ENCODE measurements around the gene EPHA4. TPM values are rescaled to one million over a fixed set of nuclear protein-coding genes. Genes with fewer than 3 reads are reported as not detected.

Gene EPHA4
- total RNA-seq, 3 donors from 2014 or later = 21.4 to 36.8 (median 21.9) TPM

DNA sequence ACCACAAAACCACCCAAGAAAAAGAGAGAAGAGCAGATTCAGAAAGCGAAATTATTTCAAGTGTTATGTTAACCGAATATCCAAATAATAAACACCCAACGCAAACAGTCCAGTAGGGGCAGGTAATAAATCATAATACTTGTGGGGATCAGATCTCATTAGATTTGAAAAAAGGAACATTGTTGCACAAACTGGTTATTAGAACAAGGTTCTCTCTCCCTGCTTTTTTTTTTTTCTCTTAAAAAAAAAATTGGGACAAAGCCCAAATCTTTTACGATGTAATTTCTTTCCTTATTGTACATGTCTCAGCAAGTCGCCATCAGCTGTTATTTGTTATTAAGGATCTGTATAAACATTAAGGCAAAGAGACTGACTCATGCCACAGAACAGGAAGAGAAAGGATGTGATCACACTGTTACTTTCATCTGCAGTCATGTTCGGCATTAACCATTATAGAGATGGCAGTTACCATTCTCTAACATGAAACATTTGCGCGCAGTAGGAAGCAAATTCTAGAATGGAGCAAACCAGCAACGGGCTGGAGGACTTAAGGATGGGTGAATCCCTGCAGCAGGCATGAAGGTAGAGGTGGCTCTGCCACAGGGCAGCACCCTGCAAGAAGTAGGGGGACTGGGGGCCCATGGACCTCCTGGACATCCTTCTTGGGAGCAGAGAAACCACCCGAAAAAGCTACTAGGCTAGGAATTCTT, 42.0 kb downstream of the EPHA4 start:
- intact Hi-C loops (cut with DNase I, micrococcal nuclease) = no loop called here
- H3K9me3 ChIP-seq = no peaks in the 10 kb centered on the region
- TF ChIP-seq, protein P1, sequence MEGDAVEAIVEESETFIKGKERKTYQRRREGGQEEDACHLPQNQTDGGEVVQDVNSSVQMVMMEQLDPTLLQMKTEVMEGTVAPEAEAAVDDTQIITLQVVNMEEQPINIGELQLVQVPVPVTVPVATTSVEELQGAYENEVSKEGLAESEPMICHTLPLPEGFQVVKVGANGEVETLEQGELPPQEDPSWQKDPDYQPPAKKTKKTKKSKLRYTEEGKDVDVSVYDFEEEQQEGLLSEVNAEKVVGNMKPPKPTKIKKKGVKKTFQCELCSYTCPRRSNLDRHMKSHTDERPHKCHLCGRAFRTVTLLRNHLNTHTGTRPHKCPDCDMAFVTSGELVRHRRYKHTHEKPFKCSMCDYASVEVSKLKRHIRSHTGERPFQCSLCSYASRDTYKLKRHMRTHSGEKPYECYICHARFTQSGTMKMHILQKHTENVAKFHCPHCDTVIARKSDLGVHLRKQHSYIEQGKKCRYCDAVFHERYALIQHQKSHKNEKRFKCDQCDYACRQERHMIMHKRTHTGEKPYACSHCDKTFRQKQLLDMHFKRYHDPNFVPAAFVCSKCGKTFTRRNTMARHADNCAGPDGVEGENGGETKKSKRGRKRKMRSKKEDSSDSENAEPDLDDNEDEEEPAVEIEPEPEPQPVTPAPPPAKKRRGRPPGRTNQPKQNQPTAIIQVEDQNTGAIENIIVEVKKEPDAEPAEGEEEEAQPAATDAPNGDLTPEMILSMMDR (IDR thresholded peaks at IDR 0.05) = no peak
- no peaks in the 10 kb centered on the region for H3K36me3 ChIP-seq (ENCODE audit: low read depth)
- no peak overlapping the region for H3K4me3 ChIP-seq
- peaks cover 43% of the 10 kb centered on the region for H3K4me1 ChIP-seq (ENCODE audit: low read depth)
- peak; percentile 58 for ATAC-seq
- DNase-seq = no peak

DNA sequence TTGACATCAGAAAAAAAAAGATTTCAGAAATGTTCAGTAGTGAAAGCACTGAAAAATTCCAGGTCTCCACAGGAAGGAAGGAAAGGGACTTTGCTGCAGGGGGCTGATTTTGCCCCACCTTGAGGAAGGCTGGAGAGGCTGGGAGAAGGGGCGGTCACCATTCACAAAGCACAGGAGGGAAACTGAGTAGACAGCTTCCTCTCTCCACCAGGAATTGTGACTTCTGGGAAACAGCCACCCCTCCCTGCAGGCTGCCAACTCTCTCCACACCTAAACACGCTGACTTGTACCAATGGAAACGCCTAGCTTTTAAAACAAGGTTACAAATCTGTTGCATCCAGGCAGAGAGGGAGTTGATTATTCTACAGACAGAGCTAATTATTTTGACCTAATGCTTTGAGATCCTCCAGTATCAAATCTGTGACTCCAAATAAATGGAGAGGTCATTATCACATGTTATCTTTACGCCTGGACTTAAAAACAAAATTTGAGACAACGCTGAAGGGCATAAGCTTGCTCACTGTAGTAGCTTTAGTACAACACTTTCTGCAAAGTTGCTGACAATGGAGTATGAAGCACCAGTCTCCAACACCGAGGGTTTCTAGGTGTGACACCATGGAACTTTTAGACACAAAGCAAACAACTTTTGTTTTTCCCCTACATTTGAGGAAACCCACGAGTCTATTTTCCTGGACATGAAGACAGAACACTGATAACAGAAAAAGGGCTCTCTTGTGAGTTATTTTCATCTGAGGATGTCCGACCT, 42.7 kb downstream of the EPHA4 start:
- H3K36me3 ChIP-seq (ENCODE audit: low read depth) = no peaks in the 10 kb centered on the region
- no peak overlapping the region for H3K4me3 ChIP-seq
- TF ChIP-seq, protein P1 (IDR thresholded peaks at IDR 0.05) = no peak
- no peaks in the 10 kb centered on the region for H3K9me3 ChIP-seq
- peaks cover 43% of the 10 kb centered on the region for H3K4me1 ChIP-seq (ENCODE audit: low read depth)
- DNase-seq (peak in 2 of 3 donors; percentile 44), ATAC-seq (peak; percentile 33)
- intact Hi-C loops (cut with DNase I, micrococcal nuclease) = no loop called here

DNA sequence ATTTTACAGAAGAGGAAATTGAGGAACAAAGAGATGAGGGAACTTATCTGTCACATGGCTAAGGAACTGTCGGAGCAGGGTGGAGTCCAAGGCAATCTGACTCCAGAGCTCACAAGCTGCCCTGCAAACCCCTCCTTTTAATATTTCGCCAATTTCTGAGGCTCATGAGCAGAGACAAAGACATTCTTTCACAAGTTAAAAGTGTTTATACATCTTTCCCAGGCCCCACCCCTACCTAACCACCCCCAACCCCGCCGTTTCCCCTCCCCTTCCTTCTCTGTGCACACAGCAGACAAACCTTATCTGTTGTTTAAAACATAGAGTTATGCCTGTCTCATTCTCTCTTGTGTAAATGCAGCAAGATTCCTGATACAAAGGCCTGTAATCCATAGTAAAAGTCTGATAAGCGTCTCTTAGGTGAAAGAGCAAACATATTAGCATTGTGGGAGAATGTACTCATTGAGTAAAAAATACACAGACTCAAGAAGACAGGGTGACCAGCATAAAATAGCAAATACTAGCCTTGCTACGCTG, 44.3 kb downstream of the EPHA4 start:
- Histone ChIP-seq H3K9me3 (no peaks in the 10 kb centered on the region), H3K36me3 (ENCODE audit: low read depth) (no peaks in the 10 kb centered on the region), H3K4me3 (no peak overlapping the region), H3K4me1 (ENCODE audit: low read depth) (peaks cover 37% of the 10 kb centered on the region)
- intact Hi-C loops (cut with DNase I, micrococcal nuclease) = no loop called here
- DNase-seq (peak; percentile 52 to 60 (median 55)), ATAC-seq (peak; percentile 86)
- TF ChIP-seq, protein P1 (IDR thresholded peaks at IDR 0.05) = no peak

DNA sequence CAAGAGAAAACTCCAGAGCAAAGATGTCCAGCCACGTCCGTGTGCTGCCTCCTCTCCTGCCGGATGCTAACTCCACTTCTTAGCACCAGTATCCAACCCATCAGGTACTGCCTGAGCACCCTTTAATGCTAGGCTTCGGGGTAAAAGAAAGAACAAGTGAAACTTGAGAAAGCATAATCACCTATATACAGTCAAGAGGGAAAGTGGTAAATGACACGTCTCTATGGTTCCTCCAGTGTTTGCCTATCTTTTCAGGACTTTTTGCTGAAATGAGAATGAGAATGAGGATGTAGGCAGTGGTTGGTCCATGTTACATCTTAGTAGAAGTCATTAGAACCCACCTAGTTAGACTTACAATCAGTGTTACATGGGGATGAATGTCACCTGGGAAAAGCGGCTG, 47.9 kb downstream of the EPHA4 start:
- Histone ChIP-seq H3K4me1 (ENCODE audit: low read depth) (peaks cover 22% of the 10 kb centered on the region), H3K36me3 (ENCODE audit: low read depth) (no peaks in the 10 kb centered on the region), H3K4me3 (no peak overlapping the region), H3K9me3 (no peaks in the 10 kb centered on the region)
- no peak for ATAC-seq
- TF ChIP-seq, protein P1 (IDR thresholded peaks at IDR 0.05) = no peak
- DNase-seq = no peak
- intact Hi-C loops (cut with DNase I, micrococcal nuclease) = no loop called here

DNA sequence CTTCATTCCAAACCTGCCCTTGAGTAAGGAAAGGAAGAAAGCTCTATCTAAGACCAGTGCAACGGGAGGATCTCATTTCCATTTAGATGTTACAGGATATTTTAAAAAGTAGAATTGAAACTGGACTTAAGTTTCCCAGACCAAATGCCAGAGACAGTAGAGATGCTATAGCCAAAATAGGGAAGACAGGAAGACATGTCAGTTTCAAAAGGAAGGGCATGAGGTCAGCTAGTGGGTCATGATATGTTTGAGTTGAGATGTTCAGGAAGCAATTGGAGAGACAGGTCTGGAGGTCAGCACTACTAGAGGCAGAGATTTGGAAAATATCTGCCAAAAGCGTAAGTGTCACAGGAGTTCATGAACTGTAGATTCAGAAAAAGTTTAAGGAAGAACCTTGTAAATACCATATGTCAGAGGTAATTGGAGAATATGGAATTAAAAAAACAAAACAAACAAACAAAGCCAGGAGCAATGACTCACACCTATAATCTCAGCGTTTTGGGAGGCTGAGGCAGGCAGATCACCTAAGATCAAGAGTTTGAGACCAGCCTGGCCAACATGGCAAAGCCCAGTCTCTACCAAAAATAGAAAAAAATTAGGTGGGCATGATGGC, 50.8 kb downstream of the EPHA4 start:
- TF ChIP-seq, protein P1 (IDR thresholded peaks at IDR 0.05) = no peak
- Histone ChIP-seq H3K36me3 (ENCODE audit: low read depth) (no peaks in the 10 kb centered on the region), H3K4me3 (no peak overlapping the region), H3K4me1 (ENCODE audit: low read depth) (peaks cover 20% of the 10 kb centered on the region), H3K9me3 (no peaks in the 10 kb centered on the region)
- no peak for DNase-seq
- no peak for ATAC-seq
- intact Hi-C loops (cut with DNase I, micrococcal nuclease) = no loop called here

Measured in mucosa of descending colon (tissue), 3 donors.